CD8-positive, alpha-beta memory T cell (primary cell): ENCODE measurements around the gene ABCA2. TPM values are rescaled to one million over a fixed set of nuclear protein-coding genes. Genes with fewer than 3 reads are reported as not detected.

Source experiments
- CTCF ChIA-PET: fragments of 350-600 bp; sonication (Branson Sonifier 250); formaldehyde crosslinking; loops from one replicate; lab custom pipeline; 2021; ENCODE audit warnings: antibody characterized with exemption; lab: Charles Lee
- POLR2A ChIA-PET: fragments of 350-600 bp; sonication (Branson Sonifier 250); formaldehyde crosslinking; loops from one replicate; lab custom pipeline; 2021; ENCODE audit warnings: antibody characterized with exemption; lab: Charles Lee
- DNase-seq, 5 donors: peaks; one replicate each; pipeline versions ENCODE4 v3.0.0 to v3.0.0-alpha.2; 2020 to 2022; ENCODE audit warnings: mixed read lengths in 1 of 5
- H3K27ac ChIP-seq: one replicate; pipeline ENCODE4 v1.7.0; 2013; ENCODE audit warnings: low read depth, mild to moderate bottlenecking, low read length, moderate library complexity
- H3K27me3 ChIP-seq: 2 replicates; pipeline ENCODE4 v1.7.0; 2013; ENCODE audit warnings: low read length, mild to moderate bottlenecking; ENCODE audit not compliant: insufficient read depth, poor library complexity, severe bottlenecking
- H3K36me3 ChIP-seq: 2 replicates; pipeline ENCODE4 v1.7.0; 2013; ENCODE audit warnings: mild to moderate bottlenecking, low read length, moderate library complexity; ENCODE audit not compliant: insufficient read depth
- H3K4me1 ChIP-seq: 2 replicates; pipeline ENCODE4 v1.7.0; 2013; ENCODE audit warnings: mild to moderate bottlenecking, low read length, moderate library complexity; ENCODE audit not compliant: insufficient read depth
- H3K4me3 ChIP-seq: 2 replicates; pipeline ENCODE4 v1.7.0; 2013; ENCODE audit warnings: mild to moderate bottlenecking, low read length
- H3K9me3 ChIP-seq: 2 replicates; pipeline ENCODE4 v1.7.0; 2013; ENCODE audit warnings: mild to moderate bottlenecking, low read length
- H3K27ac Mint-ChIP-seq, 8 donors: one replicate each; pipeline ENCODE4 v1.8.0; 2020 to 2021; ENCODE audit warnings: mixed read lengths in 8 of 8, mild to moderate bottlenecking in 6 of 8, inconsistent platforms in 3 of 8, moderate library complexity in 3 of 8
- H3K27me3 Mint-ChIP-seq, 2 donors: one replicate each; pipeline ENCODE4 v1.8.0; 2020 to 2021; ENCODE audit warnings: mixed read lengths in 2 of 2, mild to moderate bottlenecking in 1 of 2, moderate library complexity in 1 of 2
- H3K36me3 Mint-ChIP-seq, 3 donors: one replicate each; pipeline ENCODE4 v1.8.0; 2020 to 2021; ENCODE audit warnings: mixed read lengths in 3 of 3, inconsistent platforms in 1 of 3, mild to moderate bottlenecking in 1 of 3
- H3K4me1 Mint-ChIP-seq, 3 donors: one replicate each; pipeline ENCODE4 v1.8.0; 2020 to 2021; ENCODE audit warnings: mixed read lengths in 3 of 3, inconsistent platforms in 1 of 3, mild to moderate bottlenecking in 1 of 3
- H3K4me3 Mint-ChIP-seq, 7 donors: one replicate each; pipeline ENCODE4 v1.8.0; 2020 to 2021; ENCODE audit warnings: mixed read lengths in 7 of 7, mild to moderate bottlenecking in 6 of 7, moderate library complexity in 4 of 7, inconsistent platforms in 2 of 7
- H3K9me3 Mint-ChIP-seq, 5 donors: one replicate each; pipeline ENCODE4 v1.8.0; 2020 to 2022; ENCODE audit warnings: mixed read lengths in 5 of 5, mild to moderate bottlenecking in 3 of 5, moderate library complexity in 2 of 5, inconsistent platforms in 1 of 5
- polyA plus RNA-seq: library from polyadenylated mRNA; unstranded; fragments of 300-500 nt; fragmentation: Illumina TruSeq; gene quantifications from one replicate; pipeline ENCODE4 v1.2.3, GENCODE V29; 2021
- total RNA-seq, 2 experiments: library from RNA; stranded (reverse); gene quantifications; one replicate each; pipeline ENCODE4 v1.2.3, GENCODE V29; 2021

ABCA2 gene
- total and polyA plus RNA-seq, 3 experiments from 2014 or later = 15.9 to 20.7 (median 20.2) TPM

GRCh38 chr9:137048655-137049543 is 20.9 kb upstream of the ABCA2 start:
- H3K4me1 ChIP-seq = peaks cover 29% of the 10 kb centered on the region
- Mint-ChIP-seq H3K4me1 (peaks cover 6 to 23% (median 10%) of the 10 kb centered on the region in 3 donors), H3K9me3 (no peaks in the 10 kb centered on the region), H3K36me3 (no peaks in the 10 kb centered on the region), H3K27me3 (peaks cover 27 to 40% of the 10 kb centered on the region in 2 donors), H3K4me3 (no peak overlapping the region), H3K27ac (no peak overlapping the region)
- DNase-seq = no peak
- H3K36me3 ChIP-seq = no peaks in the 10 kb centered on the region
- no peak overlapping the region for H3K4me3 ChIP-seq
- no peak overlapping the region for H3K27ac ChIP-seq
- POLR2A ChIA-PET = no interaction called here
- peaks cover 65% of the 10 kb centered on the region for H3K27me3 ChIP-seq
- CTCF ChIA-PET = interaction anchor here (1.5 to 4.4 kb wide), 3 partner anchors 14 to 20 kb away, joined by 5 to 87 read pairs (median 9); partner anchors contain the start of gene SAPCD2
- no peaks in the 10 kb centered on the region for H3K9me3 ChIP-seq

- no peaks in the 10 kb centered on the region for H3K9me3 Mint-ChIP-seq
- H3K27me3 ChIP-seq = peaks cover 49% of the 10 kb centered on the region
- no peaks in the 10 kb centered on the region for H3K9me3 ChIP-seq
- H3K27ac ChIP-seq = peak within 1 kb of the TSS; percentile 24
- CTCF ChIA-PET = interaction anchor here (0.7 to 4.4 kb wide), 39 partner anchors 9 to 306 kb away, joined by 3 to 87 read pairs (median 5); partner anchors contain the start of genes AJM1, FUT7, MAMDC4 and MAN1B1
- H3K4me1 ChIP-seq = peaks cover 27% of the 10 kb centered on the region
- peak within 1 kb of the TSS; percentile 47 for H3K4me3 ChIP-seq
- POLR2A ChIA-PET = interaction anchor here (0.6 to 1.4 kb wide), 6 partner anchors 11 to 180 kb away, joined by 3 to 5 read pairs (median 3); partner anchors contain the start of genes CLIC3, MAN1B1 and PAXX
- peak within 1 kb of the TSS; percentile 70 to 87 (median 86) for H3K4me3 Mint-ChIP-seq
- H3K36me3 Mint-ChIP-seq = no peaks in the 10 kb centered on the region
- no peaks in the 10 kb centered on the region for H3K36me3 ChIP-seq
- peak within 1 kb of the TSS in 4 of 8 donors; percentile 38 to 60 (median 44) for H3K27ac Mint-ChIP-seq
- peaks cover 6 to 26% (median 13%) of the 10 kb centered on the region in 3 donors for H3K4me1 Mint-ChIP-seq
- H3K27me3 Mint-ChIP-seq = peaks cover 28 to 35% of the 10 kb centered on the region in 2 donors
- peak; percentile 68 to 83 (median 71) for DNase-seq
Measured at GRCh38 chr9:137046088-137046787, 18.2 kb upstream of the ABCA2 start, which contains the start of gene NPDC1. Gene NPDC1, minus strand, starts transcription at chr9:137046177. Its CDS starts 188 bp downstream, at chr9:137045989.

GRCh38 chr9:137045294-137046087 is 17.5 kb upstream of the ABCA2 start:
- Histone ChIP-seq H3K9me3 (no peaks in the 10 kb centered on the region), H3K27ac (peak overlapping the region; percentile 24), H3K4me1 (peaks cover 27% of the 10 kb centered on the region), H3K36me3 (no peaks in the 10 kb centered on the region), H3K4me3 (peak overlapping the region; percentile 47), H3K27me3 (peaks cover 43% of the 10 kb centered on the region)
- Mint-ChIP-seq H3K4me1 (peaks cover 6 to 26% (median 13%) of the 10 kb centered on the region in 3 donors), H3K4me3 (peak overlapping the region; percentile 70 to 87 (median 86)), H3K27me3 (peaks cover 28 to 31% of the 10 kb centered on the region in 2 donors), H3K9me3 (no peaks in the 10 kb centered on the region), H3K36me3 (no peaks in the 10 kb centered on the region), H3K27ac (peak overlapping the region in 2 of 8 donors; percentile 43 to 60)
- CTCF ChIA-PET = interaction anchor here (1.0 to 4.4 kb wide), 14 partner anchors 10 to 268 kb away, joined by 3 to 87 read pairs (median 7); partner anchors contain the start of genes AJM1, MAN1B1 and SAPCD2
- no peak for DNase-seq
- POLR2A ChIA-PET = interaction anchor here (1.2 kb wide), 1 partner anchor 10 kb away, joined by 3 read pairs; no protein-coding TSS in a partner anchor

- Mint-ChIP-seq H3K27me3 (peaks cover 24 to 25% of the 10 kb centered on the region in 2 donors), H3K4me3 (peak overlapping the region; percentile 70 to 87 (median 86)), H3K9me3 (no peaks in the 10 kb centered on the region), H3K4me1 (peaks cover 6 to 26% (median 13%) of the 10 kb centered on the region in 3 donors), H3K27ac (peak overlapping the region in 3 of 8 donors; percentile 43 to 73 (median 60)), H3K36me3 (no peaks in the 10 kb centered on the region)
- H3K4me3 ChIP-seq = peak overlapping the region; percentile 34
- DNase-seq = no peak
- peak overlapping the region; percentile 24 for H3K27ac ChIP-seq
- CTCF ChIA-PET = interaction anchor here (0.9 to 2.5 kb wide), 7 partner anchors 10 to 258 kb away, joined by 3 to 18 read pairs (median 5); partner anchors contain the start of genes MAN1B1 and SAPCD2
- peaks cover 27% of the 10 kb centered on the region for H3K4me1 ChIP-seq
- H3K36me3 ChIP-seq = no peaks in the 10 kb centered on the region
- peaks cover 34% of the 10 kb centered on the region for H3K27me3 ChIP-seq
- POLR2A ChIA-PET = interaction anchor here (0.6 to 0.9 kb wide), 2 partner anchors 9 to 33 kb away, joined by 3 read pairs; partner anchors contain the start of gene UAP1L1
- no peaks in the 10 kb centered on the region for H3K9me3 ChIP-seq
Measured at GRCh38 chr9:137044502-137045177, 16.6 kb upstream of the ABCA2 start.

GRCh38 chr9:137044037-137044436 is 16.0 kb upstream of the ABCA2 start:
- Histone ChIP-seq H3K36me3 (no peaks in the 10 kb centered on the region), H3K9me3 (no peaks in the 10 kb centered on the region), H3K4me3 (no peak overlapping the region), H3K27ac (no peak overlapping the region), H3K27me3 (peaks cover 28% of the 10 kb centered on the region), H3K4me1 (peaks cover 27% of the 10 kb centered on the region)
- Mint-ChIP-seq H3K27ac (no peak overlapping the region), H3K36me3 (no peaks in the 10 kb centered on the region), H3K9me3 (no peaks in the 10 kb centered on the region), H3K4me1 (peaks cover 6 to 26% (median 13%) of the 10 kb centered on the region in 3 donors), H3K27me3 (peaks cover 20 to 22% of the 10 kb centered on the region in 2 donors), H3K4me3 (peak overlapping the region in 4 of 7 donors; percentile 9 to 86 (median 56))
- ChIA-PET CTCF (interaction anchor here (0.9 to 2.5 kb wide), 6 partner anchors 9 to 257 kb away, joined by 3 to 18 read pairs (median 6); partner anchors contain the start of gene SAPCD2), POLR2A (interaction anchor here (0.9 kb wide), 1 partner anchor 34 kb away, joined by 3 read pairs; the partner anchor contains the start of gene UAP1L1)
- no peak for DNase-seq

- Mint-ChIP-seq H3K4me3 (peak overlapping the region in 2 of 7 donors; percentile 39 to 54), H3K4me1 (peaks cover 6 to 26% (median 13%) of the 10 kb centered on the region in 3 donors), H3K27me3 (peaks cover 20 to 21% of the 10 kb centered on the region in 2 donors), H3K27ac (no peak overlapping the region), H3K36me3 (no peaks in the 10 kb centered on the region), H3K9me3 (no peaks in the 10 kb centered on the region)
- DNase-seq = no peak
- no peak overlapping the region for H3K27ac ChIP-seq
- H3K9me3 ChIP-seq = no peaks in the 10 kb centered on the region
- peaks cover 25% of the 10 kb centered on the region for H3K27me3 ChIP-seq
- ChIA-PET CTCF (interaction anchor here (0.7 to 2.5 kb wide), 4 partner anchors 8 to 72 kb away, joined by 3 to 18 read pairs (median 8); partner anchors contain the start of gene SAPCD2), POLR2A (no interaction called here)
- H3K4me3 ChIP-seq = no peak overlapping the region
- H3K36me3 ChIP-seq = no peaks in the 10 kb centered on the region
- peaks cover 27% of the 10 kb centered on the region for H3K4me1 ChIP-seq
Measured at GRCh38 chr9:137042751-137043727, 15.0 kb upstream of the ABCA2 start.
